Stimulated activated CD8-positive, alpha-beta memory T cell treated with anti-CD3 and anti-CD28 coated beads, Interleukin-15, amount 100 ng/mL, for 4 hours (primary cell): ENCODE results near the gene MN1.

Experiments
- DNase-seq, 2 donors: peaks; one replicate each; pipeline ENCODE4 v3.0.0-alpha.2; 2020; ENCODE audit warnings: low read depth in 2 of 2

MN1 gene

GRCh38 chr22:27801616-27802345 is at the start of gene MN1:
MN1 (minus strand) TSS chr22:27801756; CDS start chr22:27800543, 1,213 bp downstream.
- no peak for DNase-seq

- no peak for DNase-seq
Measured at GRCh38 chr22:27850000-27850521, 48.5 kb upstream of the MN1 start.

GRCh38 chr22:27848005-27848404 is 46.4 kb upstream of the MN1 start:
- no peak for DNase-seq

GRCh38 chr22:27846910-27847309 is 45.4 kb upstream of the MN1 start:
- DNase-seq, result no peak

- no peak for DNase-seq
Measured at GRCh38 chr22:27846248-27846757, 44.7 kb upstream of the MN1 start.

GRCh38 chr22:27845644-27846043 is 44.1 kb upstream of the MN1 start:
- DNase-seq, result no peak

- no peak for DNase-seq
Measured at GRCh38 chr22:27844656-27845591, 43.4 kb upstream of the MN1 start.

GRCh38 chr22:27844256-27844655 is 42.7 kb upstream of the MN1 start:
- no peak for DNase-seq

- DNase-seq, result no peak
Measured at GRCh38 chr22:27843441-27843840, 41.9 kb upstream of the MN1 start.

- no peak for DNase-seq
Measured at GRCh38 chr22:27842669-27843431, 41.3 kb upstream of the MN1 start.

- no peak for DNase-seq
Measured at GRCh38 chr22:27842201-27842600, 40.6 kb upstream of the MN1 start.

- no peak for DNase-seq
Measured at GRCh38 chr22:27840436-27840835, 38.9 kb upstream of the MN1 start.

GRCh38 chr22:27839057-27839660 is 37.6 kb upstream of the MN1 start:
- no peak for DNase-seq

GRCh38 chr22:27836181-27836580 is 34.6 kb upstream of the MN1 start:
- DNase-seq, result no peak

- no peak for DNase-seq
Measured at GRCh38 chr22:27835446-27835845, 33.9 kb upstream of the MN1 start.

GRCh38 chr22:27834364-27835185 is 33.0 kb upstream of the MN1 start:
- DNase-seq, result no peak

GRCh38 chr22:27833803-27834202 is 32.2 kb upstream of the MN1 start:
- DNase-seq, result no peak

- DNase-seq, result no peak
Measured at GRCh38 chr22:27832606-27833005, 31.1 kb upstream of the MN1 start.

- no peak for DNase-seq
Measured at GRCh38 chr22:27829620-27830019, 28.1 kb upstream of the MN1 start.
